Cardiac atrium fibroblast (primary cell): ENCODE measurements around the gene ZNF560. TPM values are rescaled to one million over a fixed set of nuclear protein-coding genes. Genes with fewer than 3 reads are reported as not detected.

Experiments
- total RNA-seq: library from RNA; depleted of rRNA; stranded (reverse); fragments of >200 nt; gene quantifications from 2 replicates; pipeline ENCODE4 v1.2.3, GENCODE V29; 2015

Gene ZNF560
- total RNA-seq = under 0.01 and 2.8 TPM in 2 replicates

DNA sequence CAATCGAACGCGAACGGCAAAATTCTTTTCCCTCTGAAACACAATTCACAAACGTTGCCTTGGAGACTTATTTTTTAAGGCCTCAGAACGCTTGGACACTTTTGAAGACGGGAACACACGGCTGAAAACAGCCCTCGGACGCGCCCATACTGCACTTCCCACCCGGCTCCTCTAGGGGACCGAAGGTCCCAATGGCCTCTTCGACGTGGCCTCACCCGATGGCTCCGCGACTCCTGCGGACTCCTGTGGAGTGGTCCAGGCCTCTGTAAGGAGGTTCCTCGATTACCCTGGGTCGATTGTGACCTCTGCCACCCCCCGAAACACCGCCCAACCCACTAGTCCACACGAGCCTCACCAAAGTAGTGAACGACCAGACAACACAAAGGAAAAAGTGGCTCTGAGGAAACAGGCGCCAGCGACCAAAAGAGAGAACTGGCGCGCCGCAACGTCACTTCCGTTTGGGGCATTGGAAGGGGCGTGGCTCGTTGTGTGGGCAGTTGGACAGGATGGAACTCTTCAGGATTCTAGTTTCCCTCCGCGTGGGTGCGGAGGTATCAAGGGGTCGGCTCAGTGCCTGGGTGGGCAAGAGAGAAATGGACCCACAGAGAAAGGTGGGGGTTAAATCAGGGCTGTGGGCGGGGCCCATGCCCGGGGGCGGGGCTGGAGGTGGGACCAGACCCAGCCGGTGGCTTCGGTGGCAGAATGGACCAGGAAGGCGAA, at the start of gene ZNF560:
ZNF560 (minus strand) TSS at position 434 of the 720 bp plus-strand sequence. CDS start 23,303 bp downstream, outside the sequence.

DNA sequence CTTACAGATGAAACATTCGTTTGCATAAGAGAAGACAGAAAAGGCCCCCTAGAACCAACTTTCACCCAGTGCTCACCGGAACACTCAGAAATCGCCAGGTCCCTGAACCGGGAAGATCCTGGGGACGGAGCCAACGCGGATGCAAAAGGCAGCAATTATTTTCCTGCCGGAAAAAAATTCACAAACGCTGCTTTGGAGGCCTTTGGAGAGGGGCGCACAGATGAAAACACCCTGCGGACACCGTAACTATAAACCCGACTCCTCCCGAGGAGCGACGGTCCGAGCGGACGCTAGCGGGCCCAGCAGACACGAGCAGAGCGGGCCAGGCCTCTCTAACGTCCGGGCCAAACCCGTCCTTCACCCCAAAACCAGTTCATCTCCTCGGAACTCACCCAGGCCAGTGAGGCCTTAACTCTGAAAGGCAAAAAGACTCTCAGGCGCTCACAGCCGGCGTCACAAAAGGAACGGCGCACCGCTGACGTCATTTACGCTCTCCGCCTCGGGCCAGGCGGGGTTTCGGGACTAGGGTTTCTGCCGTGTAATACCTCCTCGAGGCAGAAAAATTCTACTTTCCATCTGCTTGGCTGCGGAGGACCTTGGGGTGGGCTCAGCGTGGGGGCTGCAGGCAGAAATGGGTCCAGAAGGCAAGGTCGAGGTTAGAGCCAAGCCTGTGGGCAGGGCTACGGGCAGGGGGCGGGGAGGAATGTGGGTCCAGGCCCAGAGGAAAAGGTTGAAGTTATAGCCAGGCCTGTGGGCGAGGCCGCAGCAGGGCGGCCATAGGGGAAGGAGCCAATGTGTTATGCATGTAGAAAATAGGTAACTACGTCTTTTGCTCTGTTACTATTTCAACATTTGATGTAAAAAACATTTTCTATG, 40.0 kb upstream of the ZNF560 start, which contains the start of gene ZNF426:
ZNF426 (minus strand) TSS at position 463 of the 876 bp plus-strand sequence. CDS start 2,413 bp downstream, outside the sequence.

DNA sequence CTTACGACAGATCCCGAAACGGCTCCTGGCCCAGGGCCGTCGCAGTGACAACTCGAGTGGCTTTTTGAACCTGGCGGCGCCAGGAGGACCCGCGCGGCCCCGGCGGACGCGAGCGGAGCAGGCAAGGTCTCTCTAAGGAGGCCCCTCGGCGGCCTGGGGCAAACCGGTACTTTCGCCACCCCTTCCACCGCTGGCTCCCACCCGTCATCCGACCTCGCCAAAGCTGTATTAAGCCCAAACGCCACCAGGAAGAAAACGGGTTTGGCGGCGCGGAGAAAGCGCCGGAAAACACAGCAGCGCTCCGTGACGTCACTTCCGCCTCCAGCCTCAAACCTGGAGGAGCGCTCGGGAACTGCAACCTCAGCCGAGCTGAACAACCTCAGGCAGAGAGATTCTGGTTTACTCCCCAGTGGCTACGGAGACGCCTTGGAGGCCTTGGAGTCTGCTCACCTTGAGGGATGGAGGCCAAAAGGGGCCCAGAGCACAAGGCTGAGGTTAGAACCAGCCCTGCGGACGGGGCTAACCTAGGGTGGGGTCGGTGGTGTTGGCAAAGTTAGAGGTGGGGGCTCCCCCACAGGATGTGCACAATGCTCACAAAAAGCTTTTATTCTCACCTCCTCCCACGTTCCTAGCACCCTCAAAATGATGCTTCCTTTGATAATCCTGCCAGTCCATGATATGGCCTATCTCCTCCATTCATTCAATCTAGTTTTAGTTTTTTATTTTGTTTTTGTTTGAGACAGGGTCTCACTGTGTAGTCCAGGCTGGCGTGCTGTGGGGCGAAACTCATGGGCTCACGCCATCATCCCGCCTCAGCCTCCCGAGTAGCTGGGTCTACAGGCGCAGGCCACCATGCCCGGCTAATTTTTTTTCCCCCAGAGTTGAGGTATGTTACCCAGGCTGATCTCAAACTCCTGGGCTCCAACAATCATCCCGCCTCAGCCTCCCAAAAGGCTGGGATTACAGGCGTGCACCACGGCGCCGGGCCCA, 62.8 kb downstream of the ZNF560 start, which contains the start of gene ZNF266:
ZNF266 (minus strand) TSS at position 295 of the 990 bp plus-strand sequence. CDS start 15,484 bp downstream, outside the sequence.

Other genes with a start within 250 kb of the ZNF560 start
- gene OR7E24, start 247.7 kb downstream of the ZNF560 start, total RNA-seq = not detected in 2 replicates
- gene ZNF699, start 188.8 kb downstream of the ZNF560 start, total RNA-seq = 1.3 and 2.3 TPM in 2 replicates
- gene ZNF559, start 174.4 kb downstream of the ZNF560 start, total RNA-seq = 6.8 and 9.4 TPM in 2 replicates
- 1.1 and 1.8 TPM in 2 replicates for gene ZNF177, start 135.6 kb downstream of the ZNF560 start, total RNA-seq
- 7.6 and 10.0 TPM in 2 replicates for gene ZNF266, start 63.0 kb downstream of the ZNF560 start, total RNA-seq
- 7.4 and 14.4 TPM in 2 replicates for gene ZNF426, start 40.0 kb upstream of the ZNF560 start, total RNA-seq
- gene ZNF121, start 85.9 kb upstream of the ZNF560 start, total RNA-seq = 17.7 and 27.9 TPM in 2 replicates
- gene ZNF561, start 122.6 kb upstream of the ZNF560 start, total RNA-seq = 19.3 and 20.6 TPM in 2 replicates
- 25.3 and 29.2 TPM in 2 replicates for gene ZNF562, start 176.5 kb upstream of the ZNF560 start, total RNA-seq